Hepatocyte (in vitro differentiated cells): ENCODE measurements around the gene ACACA.

ENCODE experiments used
- EZH2 ChIP-seq: fragments of 200-600 bp; sonication (generic); IDR thresholded peaks from 2 replicates; pipeline ENCODE4 v1.6.1; 2016; ENCODE audit warnings: antibody characterized with exemption, mild to moderate bottlenecking, borderline replicate concordance
- EZH2phosphoT487 ChIP-seq: fragments of 200-600 bp; sonication (generic); IDR thresholded peaks from one replicate; pipeline ENCODE4 v1.6.1; 2018; ENCODE audit warnings: antibody characterized with exemption, mild to moderate bottlenecking, low read depth, moderate library complexity; ENCODE audit not compliant: unreplicated experiment, severe bottlenecking
- TF ChIP-seq, protein P1 (sequence below): fragments of 200-600 bp; sonication (generic); IDR thresholded peaks from 2 replicates; pipeline ENCODE4 v1.5.1; 2016; ENCODE audit warnings: antibody characterized with exemption, mild to moderate bottlenecking; ENCODE audit not compliant: poor library complexity

DNA sequence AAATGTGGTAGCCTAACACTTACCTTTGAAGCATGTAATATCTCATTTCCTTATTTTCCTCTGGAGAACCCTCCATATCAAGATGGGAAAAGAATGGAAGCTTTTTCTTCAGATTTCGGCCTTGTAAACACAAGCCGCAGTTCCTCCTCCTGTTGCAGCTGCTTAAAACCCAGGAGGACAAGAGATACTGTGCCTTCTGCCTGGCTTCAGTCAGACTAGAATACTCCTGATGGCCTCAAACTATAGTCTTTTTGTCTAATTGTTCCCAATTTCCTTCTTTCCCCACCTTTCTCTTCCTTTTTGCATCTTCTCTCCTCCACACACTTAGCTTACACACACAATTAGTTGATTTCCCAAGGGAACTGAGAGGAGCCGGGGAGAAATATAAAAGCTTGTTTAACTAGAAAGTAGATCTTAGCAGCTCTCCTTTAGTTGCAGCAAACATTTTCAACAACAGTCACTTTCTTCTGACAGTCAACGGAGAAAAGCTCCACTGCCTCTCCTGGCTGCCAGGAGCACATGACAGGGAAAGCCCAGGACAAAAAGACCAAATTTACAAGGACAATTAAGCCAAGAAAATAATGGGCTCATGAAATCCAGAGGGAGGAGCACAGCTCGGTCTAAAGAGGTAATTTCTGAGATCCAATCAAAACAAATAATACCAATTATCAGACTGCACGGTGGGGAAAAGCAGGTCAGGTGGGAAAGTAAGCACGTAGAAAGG lies 107.2 kb downstream of the ACACA start:
- TF ChIP-seq EZH2: no peak
- TF ChIP-seq, protein P1, sequence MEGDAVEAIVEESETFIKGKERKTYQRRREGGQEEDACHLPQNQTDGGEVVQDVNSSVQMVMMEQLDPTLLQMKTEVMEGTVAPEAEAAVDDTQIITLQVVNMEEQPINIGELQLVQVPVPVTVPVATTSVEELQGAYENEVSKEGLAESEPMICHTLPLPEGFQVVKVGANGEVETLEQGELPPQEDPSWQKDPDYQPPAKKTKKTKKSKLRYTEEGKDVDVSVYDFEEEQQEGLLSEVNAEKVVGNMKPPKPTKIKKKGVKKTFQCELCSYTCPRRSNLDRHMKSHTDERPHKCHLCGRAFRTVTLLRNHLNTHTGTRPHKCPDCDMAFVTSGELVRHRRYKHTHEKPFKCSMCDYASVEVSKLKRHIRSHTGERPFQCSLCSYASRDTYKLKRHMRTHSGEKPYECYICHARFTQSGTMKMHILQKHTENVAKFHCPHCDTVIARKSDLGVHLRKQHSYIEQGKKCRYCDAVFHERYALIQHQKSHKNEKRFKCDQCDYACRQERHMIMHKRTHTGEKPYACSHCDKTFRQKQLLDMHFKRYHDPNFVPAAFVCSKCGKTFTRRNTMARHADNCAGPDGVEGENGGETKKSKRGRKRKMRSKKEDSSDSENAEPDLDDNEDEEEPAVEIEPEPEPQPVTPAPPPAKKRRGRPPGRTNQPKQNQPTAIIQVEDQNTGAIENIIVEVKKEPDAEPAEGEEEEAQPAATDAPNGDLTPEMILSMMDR: no peak
- no peak for TF ChIP-seq EZH2phosphoT487
